ENCODE results near the gene IGLON5. TPM values are rescaled to one million over a fixed set of nuclear protein-coding genes. Genes with fewer than 3 reads are reported as not detected.

The IGLON5 gene
- total RNA-seq, 4 donors from 2014 or later = 1.4 to 2.9 (median 1.7) TPM; not detected in 1

GRCh38 chr19:51380379-51380778, 68.9 kb downstream of the IGLON5 start:
- DNase-seq (ENCODE audit: low spot score) (no peak), ATAC-seq (ENCODE audit: low FRiP score) (no peak)
- TF ChIP-seq CTCF (IDR thresholded peaks at IDR 0.05) = no peak

Other genes starting within 250 kb of the IGLON5 start
- not detected for gene KLK13, start 246.6 kb upstream of the IGLON5 start, total RNA-seq
- gene KLK14, start 228.8 kb upstream of the IGLON5 start, total RNA-seq = not detected
- gene CTU1, start 203.2 kb upstream of the IGLON5 start, total RNA-seq = 10 to 100 TPM in 2 of 4 donors, 1 to 10 TPM in 2; 7.1 to 14.2 (median 9.5) TPM
- gene SIGLEC9, start 186.7 kb upstream of the IGLON5 start, total RNA-seq = 10 to 100 TPM in 3 of 4 donors, 1 to 10 TPM in 1; 3.5 to 25.0 (median 20.4) TPM
- gene SIGLEC7, start 169.3 kb upstream of the IGLON5 start, total RNA-seq = 10 to 100 TPM in 1 of 4 donors, 1 to 10 TPM in 3; 1.9 to 10.7 (median 6.3) TPM
- gene CD33, start 86.6 kb upstream of the IGLON5 start, total RNA-seq = 10 to 100 TPM in 3 of 4 donors, 1 to 10 TPM in 1; 7.1 to 22.3 (median 18.0) TPM
- gene SIGLECL1, start 60.6 kb upstream of the IGLON5 start, total RNA-seq = not detected
- gene VSIG10L, start 30.5 kb downstream of the IGLON5 start, total RNA-seq = 1 to 10 TPM in 2 of 4 donors, under 1 TPM in 2; 0.47 to 1.0 (median 0.98) TPM
- gene ETFB, start 54.7 kb downstream of the IGLON5 start, total RNA-seq = 100 to 1,000 TPM; 136 to 251 (median 166) TPM
- not detected for gene CLDND2, start 57.4 kb downstream of the IGLON5 start, total RNA-seq
- gene NKG7, start 61.0 kb downstream of the IGLON5 start, total RNA-seq = 1 to 10 TPM in 2 of 4 donors, under 1 TPM in 1, not detected in 1; 0.56 to 4.0 (median 2.6) TPM
- not detected for gene LIM2, start 76.3 kb downstream of the IGLON5 start, total RNA-seq
- gene C19orf84, start 78.9 kb downstream of the IGLON5 start, total RNA-seq = not detected
- 1 to 10 TPM; 1.1 to 3.9 (median 2.8) TPM for gene SIGLEC10, start 106.0 kb downstream of the IGLON5 start, total RNA-seq
- gene SIGLEC8, start 146.8 kb downstream of the IGLON5 start, total RNA-seq = 1 to 10 TPM in 1 of 4 donors, under 1 TPM in 1, not detected in 2; 0.46 to 1.4 TPM
- gene CEACAM18, start 166.9 kb downstream of the IGLON5 start, total RNA-seq = not detected
- 1 to 10 TPM in 2 of 4 donors, not detected in 2; 1.1 TPM for gene SIGLEC12, start 190.2 kb downstream of the IGLON5 start, total RNA-seq
- 1 to 10 TPM in 2 of 4 donors, under 1 TPM in 2; 0.38 to 1.4 (median 1.1) TPM for gene SIGLEC6, start 220.0 kb downstream of the IGLON5 start, total RNA-seq

Measured in omental fat pad (tissue), 4 donors.